Stimulated activated CD8-positive, alpha-beta memory T cell treated with anti-CD3 and anti-CD28 coated beads, Interleukin-4, amount 100 ng/mL, for 24 hours (primary cell): ENCODE data around the gene AMOTL2.

Experiments
- DNase-seq: peaks from one replicate; pipeline ENCODE4 v3.0.0-alpha.2; 2020; ENCODE audit warnings: low read depth

AMOTL2 gene

DNA sequence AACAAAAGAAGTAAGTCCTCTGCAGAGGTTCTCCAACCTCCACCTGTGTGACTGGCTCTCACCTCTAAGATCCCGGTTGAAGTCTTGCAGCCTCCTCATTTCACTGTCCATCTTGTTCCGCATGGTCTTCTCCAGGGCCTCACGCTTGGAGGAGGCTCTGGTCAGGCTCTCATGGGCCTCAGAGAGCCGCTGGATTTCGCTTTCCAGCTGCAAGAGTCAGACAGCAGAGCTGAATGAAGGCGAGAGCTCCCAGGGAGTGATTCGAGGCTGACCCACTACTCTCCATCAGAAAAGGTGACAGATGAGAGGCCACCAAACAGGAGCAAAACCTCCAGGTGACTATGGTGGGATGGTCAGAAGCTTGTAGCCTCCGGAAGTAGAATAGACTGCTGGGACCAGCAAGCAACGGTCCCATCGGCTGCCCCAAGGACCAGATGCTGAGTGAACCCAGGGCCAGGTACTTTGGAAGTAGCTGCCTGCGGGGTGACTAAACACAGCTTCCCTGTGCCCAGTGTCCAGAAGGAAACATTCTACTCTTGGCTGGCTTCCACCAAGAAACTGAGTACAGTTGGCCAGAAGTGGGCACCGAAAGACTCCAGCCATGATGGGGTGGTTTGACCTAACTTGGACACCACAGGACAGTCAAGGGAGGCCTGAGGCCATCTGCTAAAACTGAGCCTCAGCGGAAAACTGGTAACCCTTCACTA, 7.9 kb downstream of the AMOTL2 start:
- no peak for DNase-seq

- DNase-seq, result no peak
Observed at GRCh38 chr3:134365766-134366065, 8.5 kb downstream of the AMOTL2 start.

DNA sequence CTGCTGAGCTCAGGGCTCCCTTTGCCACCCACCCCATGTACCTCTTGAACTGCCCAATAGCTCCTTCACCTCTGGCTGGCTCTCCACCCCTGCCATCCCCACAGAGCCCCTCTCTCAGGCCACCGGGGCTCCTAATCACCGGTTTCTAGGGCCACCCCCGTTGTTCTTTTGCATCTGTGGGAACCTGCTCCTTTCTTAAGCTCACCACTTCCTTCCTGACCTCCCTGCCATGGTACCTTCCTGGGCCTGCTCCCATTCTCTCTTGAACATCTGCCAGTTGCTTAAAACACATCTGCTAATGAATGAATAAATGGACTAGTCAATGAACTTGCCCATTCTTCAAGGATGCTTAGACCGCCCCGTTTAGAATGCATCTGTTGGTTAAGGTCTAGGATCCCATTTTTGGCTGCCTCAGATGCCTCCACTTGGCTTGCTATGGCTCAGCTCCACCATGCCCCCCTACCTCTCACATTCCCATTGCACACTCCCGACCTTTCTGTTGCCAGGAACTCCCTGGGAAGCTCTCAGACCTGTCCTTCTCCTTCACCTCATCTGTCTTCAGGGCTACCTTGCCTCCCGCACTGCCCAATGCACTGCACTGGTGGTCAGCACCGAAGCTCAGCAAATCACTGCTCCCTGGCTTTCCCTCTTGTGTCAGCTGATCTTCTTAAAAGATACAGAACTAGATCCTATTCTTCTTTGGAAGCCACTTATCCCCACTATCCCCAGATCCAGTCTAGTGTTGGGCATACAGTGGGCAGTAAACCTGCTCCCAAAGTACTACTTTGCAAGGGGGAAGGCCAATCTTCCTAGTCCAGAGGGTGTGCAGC, 9.1 kb downstream of the AMOTL2 start:
- no peak for DNase-seq

GRCh38 chr3:134364061-134364935, 9.9 kb downstream of the AMOTL2 start:
- DNase-seq, result no peak

DNA sequence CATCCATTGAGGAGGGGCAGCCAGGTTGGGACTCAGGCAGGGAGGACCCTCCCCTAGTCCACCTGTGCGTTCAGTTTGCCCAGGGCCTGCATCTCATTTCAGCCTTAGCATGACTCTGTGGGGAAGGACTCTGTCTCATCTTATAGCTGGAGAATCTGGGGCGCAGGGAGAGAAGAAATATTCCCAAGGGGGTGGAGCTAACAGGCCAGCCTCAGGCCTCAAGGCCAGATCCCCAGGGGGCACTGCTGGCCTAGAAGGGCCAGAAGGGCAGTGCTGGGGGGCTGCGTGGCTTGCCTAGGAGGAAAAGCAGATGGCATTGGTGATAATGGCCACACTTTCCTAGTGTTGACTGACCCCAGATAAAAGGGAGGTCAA, 10.9 kb downstream of the AMOTL2 start:
- DNase-seq, result no peak

DNA sequence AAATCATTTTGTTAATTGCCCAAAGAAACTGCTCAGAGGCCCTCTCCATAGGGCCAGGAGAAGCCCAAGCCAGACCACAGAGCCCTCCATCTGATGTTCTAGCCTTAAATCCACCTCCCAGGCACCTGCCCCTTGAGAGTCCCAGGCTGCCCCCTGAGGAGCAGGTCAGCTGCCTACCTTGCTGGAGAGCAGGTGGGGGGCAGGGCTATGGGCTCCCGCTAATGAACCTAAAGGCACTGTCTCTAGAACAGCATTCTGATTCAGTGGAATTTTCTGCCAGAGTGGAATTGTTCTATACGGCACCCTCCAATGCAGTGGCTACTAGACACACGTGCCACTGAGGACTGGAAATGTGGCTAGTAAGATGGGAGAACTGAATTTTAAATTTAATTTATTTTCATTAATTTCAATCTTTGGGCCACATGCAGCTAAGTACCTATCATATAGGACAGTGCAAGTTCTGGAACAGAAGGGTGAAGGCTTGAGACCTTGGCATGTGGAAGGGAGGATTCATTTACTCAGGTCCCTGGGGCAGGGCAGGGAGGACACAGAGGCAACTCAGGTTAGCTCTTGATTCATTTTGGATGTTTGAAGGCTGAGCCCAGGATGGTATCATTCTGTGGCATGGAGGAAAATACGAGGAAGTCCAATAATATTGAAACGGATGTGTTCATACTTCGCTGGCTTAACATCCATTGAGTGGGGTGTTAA, 11.4 kb downstream of the AMOTL2 start:
- no peak for DNase-seq

- no peak for DNase-seq
Observed at GRCh38 chr3:134362221-134362620, 12.0 kb downstream of the AMOTL2 start.

- no peak for DNase-seq
Observed at GRCh38 chr3:134361162-134361835, 12.9 kb downstream of the AMOTL2 start.

- no peak for DNase-seq
Observed at GRCh38 chr3:134360046-134360445, 14.2 kb downstream of the AMOTL2 start.

DNA sequence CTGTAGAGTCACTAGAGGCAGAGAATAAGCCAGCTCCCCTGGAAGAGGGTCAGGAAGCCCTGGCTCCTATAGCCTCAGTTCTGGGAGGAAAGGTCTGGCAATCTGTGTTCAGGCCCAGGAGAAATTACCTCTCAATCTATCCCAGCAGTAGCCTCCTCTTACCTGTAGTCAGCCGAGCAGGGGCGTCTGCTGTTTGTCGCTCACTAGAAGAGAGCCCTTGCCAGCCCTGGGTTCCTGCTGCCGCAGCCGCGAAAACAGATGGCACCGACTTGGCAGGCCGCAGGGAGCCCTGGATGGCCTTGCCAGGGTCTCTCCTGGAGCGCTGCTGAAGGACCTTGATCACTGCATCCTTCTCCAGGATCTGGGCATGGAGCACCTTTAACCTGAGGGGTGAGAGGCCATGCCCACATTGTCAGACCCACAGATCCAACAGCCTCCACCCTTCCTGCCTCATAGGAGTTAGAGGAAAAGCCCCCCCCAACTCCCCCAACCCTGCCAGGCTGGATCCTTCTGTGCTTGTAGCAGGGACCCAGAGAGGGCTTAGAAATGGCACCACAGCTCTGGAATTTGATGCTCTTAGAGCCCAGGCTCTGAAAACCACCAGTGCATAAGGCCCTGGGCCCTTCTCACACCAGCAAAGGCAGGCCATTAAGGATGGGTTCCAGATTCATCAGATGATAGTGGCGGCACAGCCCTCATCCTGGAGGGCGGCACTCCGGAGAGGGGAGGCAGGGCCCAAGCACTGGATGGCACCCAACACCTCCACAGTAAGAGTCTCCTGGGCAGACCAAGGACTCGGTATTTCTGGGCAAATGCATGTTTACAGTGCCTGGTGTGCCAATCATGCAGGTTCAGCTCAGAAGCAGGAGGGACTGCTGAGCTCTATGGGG, 14.9 kb downstream of the AMOTL2 start:
- DNase-seq, result no peak

GRCh38 chr3:134357914-134358811, 16.1 kb downstream of the AMOTL2 start:
- DNase-seq, result no peak

DNA sequence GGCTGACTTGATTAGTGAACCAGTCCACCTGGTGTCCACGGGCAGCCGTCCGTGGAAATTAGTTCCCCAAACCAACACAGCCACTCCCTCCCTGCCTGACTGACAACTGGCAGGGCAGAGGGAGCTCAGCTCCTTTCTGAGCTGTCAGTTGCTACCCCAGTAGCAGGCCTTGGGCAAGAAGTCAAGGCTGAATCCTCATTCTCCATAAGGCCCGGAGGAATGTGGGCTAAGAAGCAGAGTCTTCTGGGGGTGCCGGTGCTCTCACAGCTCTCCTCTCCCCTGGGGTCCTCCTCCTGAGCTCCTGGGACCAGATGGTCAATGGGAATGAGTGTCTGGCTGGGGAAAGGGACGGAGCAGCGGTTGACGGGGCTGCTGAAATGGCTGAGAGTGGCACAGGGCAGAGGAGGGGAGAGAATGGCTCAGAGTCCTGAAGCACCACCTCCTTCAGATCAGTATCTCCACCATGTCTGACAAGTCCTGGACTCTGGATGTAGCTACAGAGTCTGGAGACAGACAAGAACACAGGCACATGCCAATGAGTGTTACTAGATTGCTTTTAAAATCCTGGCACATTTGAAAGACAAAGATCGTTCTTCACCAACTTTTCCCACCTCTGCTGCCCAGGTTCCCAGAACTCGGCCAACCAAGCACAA, 16.9 kb downstream of the AMOTL2 start:
- no peak for DNase-seq

DNA sequence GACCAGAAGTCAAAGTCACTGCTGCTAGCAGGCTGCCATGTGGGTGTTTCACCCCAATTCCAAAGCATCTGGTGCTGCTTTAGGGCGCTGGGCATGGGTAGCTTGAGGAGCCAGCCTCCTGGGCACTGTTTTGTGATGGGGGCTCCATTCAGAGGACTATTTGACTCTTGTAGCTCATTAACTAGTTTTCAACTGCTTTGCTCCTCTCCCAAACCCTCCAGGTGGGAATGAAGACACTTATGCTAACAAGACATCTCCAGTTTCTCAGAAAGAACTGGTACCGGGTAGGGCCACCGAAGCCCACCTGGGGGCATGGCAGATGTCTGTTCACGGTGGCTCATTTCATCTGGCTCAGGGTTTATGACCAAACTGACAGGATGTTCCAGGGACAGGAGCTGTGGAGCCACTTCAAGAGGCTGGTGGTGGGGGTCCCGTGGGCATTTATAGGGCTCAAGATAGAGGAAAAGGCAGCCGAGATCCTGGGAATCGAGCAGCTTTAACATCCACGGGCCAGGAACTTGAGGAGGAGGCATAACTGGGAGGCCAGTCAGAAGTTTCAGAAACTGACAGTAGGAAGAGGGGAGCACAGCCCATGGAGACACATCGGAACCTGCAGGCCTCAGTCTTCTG, 17.7 kb downstream of the AMOTL2 start:
- no peak for DNase-seq

DNA sequence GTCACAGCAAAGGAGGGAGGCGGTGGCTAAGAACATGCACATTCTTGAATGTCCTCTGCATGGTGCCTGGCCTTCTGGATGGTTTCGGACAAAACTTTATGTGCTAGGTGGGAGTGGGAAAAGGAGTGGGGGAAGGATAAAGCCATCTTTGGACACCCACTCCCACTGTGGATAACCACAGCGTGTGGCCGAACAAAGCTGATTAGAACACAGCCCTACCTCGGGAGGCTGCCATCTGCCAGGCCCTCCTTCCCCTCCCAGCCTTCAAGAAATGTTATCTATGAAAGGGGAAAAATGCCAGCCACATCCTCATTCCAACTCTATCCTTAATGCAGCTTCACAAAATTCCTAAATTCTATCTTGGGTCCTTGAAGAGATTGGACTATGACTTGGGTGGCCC, 18.8 kb downstream of the AMOTL2 start:
- DNase-seq, result no peak

- DNase-seq, result no peak
Observed at GRCh38 chr3:134354612-134355251, 19.5 kb downstream of the AMOTL2 start.

GRCh38 chr3:134353831-134354611, 20.2 kb downstream of the AMOTL2 start:
- DNase-seq, result no peak

DNA sequence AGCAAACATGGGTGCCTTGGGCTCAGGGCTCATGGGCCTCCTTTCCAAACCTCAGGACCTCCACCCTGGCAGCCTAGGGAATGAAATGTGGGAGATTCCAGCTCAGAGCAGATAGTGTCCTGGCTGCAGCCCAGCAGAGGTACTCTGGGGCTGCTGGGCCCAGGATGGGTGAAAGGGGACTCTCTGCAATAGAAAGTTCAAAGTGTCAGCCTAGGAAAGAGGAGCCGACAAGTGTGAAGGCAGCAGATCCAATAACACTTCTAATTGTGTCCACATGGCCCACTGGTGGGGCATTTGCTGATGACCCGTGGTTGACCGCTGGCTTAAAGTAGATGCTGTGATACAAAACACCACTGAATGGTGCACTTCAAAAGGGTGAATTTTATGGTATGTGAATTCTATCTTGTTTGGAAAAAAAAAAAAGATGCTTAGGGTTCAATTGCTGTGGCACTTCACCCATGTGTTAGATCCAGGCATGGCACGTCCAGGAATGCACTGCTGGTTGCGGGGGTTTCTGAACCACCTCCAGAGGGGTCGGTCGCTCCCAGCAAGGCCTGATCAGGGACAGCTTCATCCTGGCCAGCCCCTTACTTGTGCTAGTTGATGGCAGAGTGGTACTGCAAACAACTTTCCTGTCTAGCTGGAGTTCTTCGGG, 20.9 kb downstream of the AMOTL2 start:
- no peak for DNase-seq
